ENCODE measurements around the gene EIF3K. TPM values are rescaled to one million over a fixed set of nuclear protein-coding genes. Genes with fewer than 3 reads are reported as not detected.

Gene EIF3K
- polyA plus RNA-seq, 2 of the 4 experiments (the other 2 are of a cell fraction): 419 to 937 TPM

DNA sequence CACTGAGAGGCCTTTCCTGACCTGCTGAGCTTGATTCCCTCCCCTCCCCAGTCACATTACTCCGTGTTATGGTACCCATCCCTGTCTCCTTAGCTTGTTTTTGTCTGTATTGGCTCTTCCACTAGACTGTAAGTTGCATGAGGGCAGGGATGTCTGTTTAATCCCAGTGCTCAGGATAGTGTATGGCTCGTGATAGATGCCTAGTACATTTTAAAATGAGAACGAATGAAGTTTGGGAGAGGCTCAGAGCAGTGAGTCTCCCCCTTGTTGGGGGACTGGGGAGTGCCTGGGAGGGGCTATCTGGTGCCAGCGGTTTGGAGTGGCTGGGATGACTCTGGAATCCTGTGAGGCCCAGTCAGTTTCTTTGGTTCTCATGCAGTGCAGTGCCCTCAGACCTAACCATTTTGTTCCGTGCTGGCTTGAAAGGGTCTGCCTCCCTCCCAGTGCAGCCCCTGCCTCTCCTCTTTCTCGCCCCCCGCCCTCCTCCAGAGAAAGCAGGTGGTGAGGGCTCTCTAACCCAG lies 63.9 kb downstream of the EIF3K start (continued):
- no peak; the same call in 1 of the 2 replicates for TF ChIP-seq MYC (IDR thresholded peaks at IDR 0.05; ENCODE audit: borderline replicate concordance, low read length)
- TF ChIP-seq CHD4 (IDR thresholded peaks at IDR 0.05; ENCODE audit: borderline replicate concordance): no peak
- no peak for TF ChIP-seq NFE2L2 (conservative IDR thresholded peaks at IDR 0.05; ENCODE audit: low read length)
- no peak for TF ChIP-seq RCOR1 (IDR thresholded peaks at IDR 0.05; ENCODE audit: low read depth, low read length)
- TF ChIP-seq, protein P1, sequence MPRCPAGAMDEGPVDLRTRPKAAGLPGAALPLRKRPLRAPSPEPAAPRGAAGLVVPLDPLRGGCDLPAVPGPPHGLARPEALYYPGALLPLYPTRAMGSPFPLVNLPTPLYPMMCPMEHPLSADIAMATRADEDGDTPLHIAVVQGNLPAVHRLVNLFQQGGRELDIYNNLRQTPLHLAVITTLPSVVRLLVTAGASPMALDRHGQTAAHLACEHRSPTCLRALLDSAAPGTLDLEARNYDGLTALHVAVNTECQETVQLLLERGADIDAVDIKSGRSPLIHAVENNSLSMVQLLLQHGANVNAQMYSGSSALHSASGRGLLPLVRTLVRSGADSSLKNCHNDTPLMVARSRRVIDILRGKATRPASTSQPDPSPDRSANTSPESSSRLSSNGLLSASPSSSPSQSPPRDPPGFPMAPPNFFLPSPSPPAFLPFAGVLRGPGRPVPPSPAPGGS (IDR thresholded peaks at IDR 0.05): no peak
- no peak for TF ChIP-seq EHMT2 (IDR thresholded peaks at IDR 0.05; ENCODE audit: low read depth)
- no peak for TF ChIP-seq MAZ (IDR thresholded peaks at IDR 0.05; ENCODE audit: borderline replicate concordance, low read depth, low read length)
- no peak for TF ChIP-seq RFX5 (IDR thresholded peaks at IDR 0.05)
- TF ChIP-seq TP53 (CRISPR knock-in tag; IDR thresholded peaks at IDR 0.05): no peak
- no peak for TF ChIP-seq CTCF (IDR thresholded peaks at IDR 0.05)
- no peak for TF ChIP-seq SMC3 (IDR thresholded peaks at IDR 0.05)
- peak; percentile 71; the same call in 1 of the 2 replicates for TF ChIP-seq RARB (CRISPR knock-in tag; IDR thresholded peaks at IDR 0.05)
- TF ChIP-seq CBX2 (IDR thresholded peaks at IDR 0.05; ENCODE audit: borderline replicate concordance, low read depth): no peak
- TF ChIP-seq, protein P2, sequence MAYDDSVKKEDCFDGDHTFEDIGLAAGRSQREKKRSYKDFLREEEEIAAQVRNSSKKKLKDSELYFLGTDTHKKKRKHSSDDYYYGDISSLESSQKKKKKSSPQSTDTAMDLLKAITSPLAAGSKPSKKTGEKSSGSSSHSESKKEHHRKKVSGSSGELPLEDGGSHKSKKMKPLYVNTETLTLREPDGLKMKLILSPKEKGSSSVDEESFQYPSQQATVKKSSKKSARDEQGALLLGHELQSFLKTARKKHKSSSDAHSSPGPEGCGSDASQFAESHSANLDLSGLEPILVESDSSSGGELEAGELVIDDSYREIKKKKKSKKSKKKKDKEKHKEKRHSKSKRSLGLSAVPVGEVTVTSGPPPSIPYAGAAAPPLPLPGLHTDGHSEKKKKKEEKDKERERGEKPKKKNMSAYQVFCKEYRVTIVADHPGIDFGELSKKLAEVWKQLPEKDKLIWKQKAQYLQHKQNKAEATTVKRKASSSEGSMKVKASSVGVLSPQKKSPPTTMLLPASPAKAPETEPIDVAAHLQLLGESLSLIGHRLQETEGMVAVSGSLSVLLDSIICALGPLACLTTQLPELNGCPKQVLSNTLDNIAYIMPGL (CRISPR knock-in tag; IDR thresholded peaks at IDR 0.05; ENCODE audit: borderline replicate concordance): 0 out of 2 replicates have a peak, but pooled peaks have one; percentile 45
- 0 out of 2 replicates have a peak, but pooled peaks have one; percentile 82 for TF ChIP-seq ZSCAN20 (CRISPR knock-in tag; IDR thresholded peaks at IDR 0.05)
- TF ChIP-seq HDAC2 (IDR thresholded peaks at IDR 0.05): no peak
- no peak for TF ChIP-seq PHF8 (IDR thresholded peaks at IDR 0.05; ENCODE audit: borderline replicate concordance, low read depth)

GRCh38 chr19:38683393-38684077 lies 64.5 kb downstream of the EIF3K start:
- POLR2A ChIA-PET: interaction anchor here (0.5 to 6.7 kb wide), 23 partner anchors 8 to 753 kb away, joined by 3 to 61 read pairs (median 5); partner anchors contain the start of genes ACTN4, ECH1, EIF3K and RPS16
- Histone ChIP-seq H3K9me3 (peaks cover 7% of the 10 kb centered on the region; the same call in 2 of the 3 replicates), H3K4me2 (peak overlapping the region; percentile 78), H3K4me1 (peaks cover 90% of the 10 kb centered on the region), H3K27ac (peak overlapping the region; percentile 93 to 94), H3K4me3 (peak overlapping the region; percentile 6; the same call in 2 of the 3 replicates)
- 2% methylated on average over 10 of the region's 10 CpGs for WGBS (ENCODE audit: missing lambda C conversion rate)
- ATAC-seq: peak; percentile 68 to 74
- CTCF ChIA-PET: interaction anchor here (0.6 to 18.2 kb wide), 13 partner anchors 10 to 281 kb away, joined by 3 to 336 read pairs (median 4); partner anchors contain the start of genes ACTN4 and FAM98C
- peak; percentile 100 for DNase-seq (ENCODE audit: low read depth in 1 of 2, low spot score in 1 of 2)
- FAIRE-seq: peak; percentile 100
- TF ChIP-seq HOXB13 (CRISPR knock-in tag; IDR thresholded peaks at IDR 0.05; ENCODE audit: low read depth): peak; percentile 84; the same call in 1 of the 2 replicates
- TF ChIP-seq USF2 (IDR thresholded peaks at IDR 0.05): peak; percentile 96
- TF ChIP-seq ZNF302 (CRISPR knock-in tag; IDR thresholded peaks at IDR 0.05): peak; percentile 79
- TF ChIP-seq, protein P3, sequence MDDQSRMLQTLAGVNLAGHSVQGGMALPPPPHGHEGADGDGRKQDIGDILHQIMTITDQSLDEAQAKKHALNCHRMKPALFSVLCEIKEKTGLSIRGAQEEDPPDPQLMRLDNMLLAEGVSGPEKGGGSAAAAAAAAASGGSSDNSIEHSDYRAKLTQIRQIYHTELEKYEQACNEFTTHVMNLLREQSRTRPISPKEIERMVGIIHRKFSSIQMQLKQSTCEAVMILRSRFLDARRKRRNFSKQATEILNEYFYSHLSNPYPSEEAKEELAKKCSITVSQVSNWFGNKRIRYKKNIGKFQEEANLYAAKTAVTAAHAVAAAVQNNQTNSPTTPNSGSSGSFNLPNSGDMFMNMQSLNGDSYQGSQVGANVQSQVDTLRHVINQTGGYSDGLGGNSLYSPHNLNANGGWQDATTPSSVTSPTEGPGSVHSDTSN (IDR thresholded peaks at IDR 0.05): peak; percentile 85
- TF ChIP-seq, protein P4, sequence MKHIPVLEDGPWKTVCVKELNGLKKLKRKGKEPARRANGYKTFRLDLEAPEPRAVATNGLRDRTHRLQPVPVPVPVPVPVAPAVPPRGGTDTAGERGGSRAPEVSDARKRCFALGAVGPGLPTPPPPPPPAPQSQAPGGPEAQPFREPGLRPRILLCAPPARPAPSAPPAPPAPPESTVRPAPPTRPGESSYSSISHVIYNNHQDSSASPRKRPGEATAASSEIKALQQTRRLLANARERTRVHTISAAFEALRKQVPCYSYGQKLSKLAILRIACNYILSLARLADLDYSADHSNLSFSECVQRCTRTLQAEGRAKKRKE (CRISPR knock-in tag; IDR thresholded peaks at IDR 0.05; ENCODE audit: low read depth): peak; percentile 23; the same call in 1 of the 2 replicates
- TF ChIP-seq CEBPB (IDR thresholded peaks at IDR 0.05): peak; percentile 41 to 75; a peak in 3 of 4 replicates
- peak; percentile 73; the same call in 1 of the 2 replicates for TF ChIP-seq ESRRA (IDR thresholded peaks at IDR 0.05; ENCODE audit: borderline replicate concordance, low read length)
- TF ChIP-seq FOSL2 (IDR thresholded peaks at IDR 0.05): peak; percentile 95
- peak; percentile 100 for TF ChIP-seq FOSL2 (CRISPR knock-in tag; IDR thresholded peaks at IDR 0.05)
- TF ChIP-seq POLR2A (IDR thresholded peaks at IDR 0.05; ENCODE audit: low read length): no peak; the same call in 1 of the 2 replicates
- TF ChIP-seq MYC (IDR thresholded peaks at IDR 0.05; ENCODE audit: borderline replicate concordance, low read length): peak; percentile 42
- TF ChIP-seq GATA3 (IDR thresholded peaks at IDR 0.05; ENCODE audit: borderline replicate concordance): peak; percentile 96
- TF ChIP-seq MAX (IDR thresholded peaks at IDR 0.05): peak; percentile 97
- peak; percentile 46; the same call in 1 of the 2 replicates for TF ChIP-seq TFCP2L1 (CRISPR knock-in tag; IDR thresholded peaks at IDR 0.05)
- TF ChIP-seq SMC3 (IDR thresholded peaks at IDR 0.05): peak; percentile 49
- peak; percentile 98 for TF ChIP-seq TP53 (CRISPR knock-in tag; IDR thresholded peaks at IDR 0.05)
